Loucy (cell line): ENCODE data around the gene CD96.

Source experiments
- H2AFZ ChIP-seq: fragments of 200-600 bp; sonication (generic); 2 replicates; pipeline ENCODE4 v1.6.0; 2016; ENCODE audit warnings: antibody characterized with exemption, mild to moderate bottlenecking, low read length, moderate library complexity
- H3F3A ChIP-seq: fragments of 200-600 bp; 2 replicates; pipeline ENCODE4 v1.6.0; 2016; ENCODE audit warnings: antibody characterized with exemption, low read depth, mild to moderate bottlenecking
- H3K27me3 ChIP-seq: fragments of 200-600 bp; sonication (generic); 2 replicates; pipeline ENCODE4 v1.6.1; 2014; ENCODE audit warnings: low read length, mild to moderate bottlenecking; ENCODE audit not compliant: insufficient read depth, poor library complexity, severe bottlenecking
- H3K36me3 ChIP-seq: fragments of 200-600 bp; sonication (generic); 2 replicates; pipeline ENCODE4 v1.6.1; 2016; ENCODE audit warnings: low read length; ENCODE audit not compliant: insufficient read depth
- H3K4me1 ChIP-seq: fragments of 200-600 bp; sonication (generic); 2 replicates; pipeline ENCODE4 v1.5.1; 2014; ENCODE audit warnings: low read length, mild to moderate bottlenecking; ENCODE audit not compliant: insufficient read depth, poor library complexity, severe bottlenecking
- H3K4me2 ChIP-seq: fragments of 200-600 bp; sonication (generic); 2 replicates; pipeline ENCODE4 v1.6.0; 2014; ENCODE audit warnings: antibody characterized with exemption, low read length, low read depth, mild to moderate bottlenecking; ENCODE audit not compliant: poor library complexity, severe bottlenecking
- H3K4me3 ChIP-seq: fragments of 200-600 bp; sonication (generic); 2 replicates; pipeline ENCODE4 v1.5.1; 2014; ENCODE audit warnings: low read length, mild to moderate bottlenecking, mixed read lengths; ENCODE audit not compliant: poor library complexity, severe bottlenecking
- H3K79me2 ChIP-seq: fragments of 200-600 bp; sonication (generic); 2 replicates; pipeline ENCODE4 v1.6.1; 2014; ENCODE audit warnings: low read length; ENCODE audit not compliant: insufficient read depth
- H3K9ac ChIP-seq: fragments of 200-600 bp; sonication (generic); 2 replicates; pipeline ENCODE4 v1.6.0; 2014; ENCODE audit warnings: mild to moderate bottlenecking, low read depth, low read length, moderate library complexity; ENCODE audit not compliant: poor library complexity, severe bottlenecking
- H3K9me2 ChIP-seq: fragments of 200-600 bp; sonication (generic); replicated peaks from 2 replicates; pipeline ENCODE4 v1.6.1; 2016; ENCODE audit warnings: low read depth, low read length, mixed read lengths
- H3K9me3 ChIP-seq: fragments of 200-600 bp; sonication (generic); 2 replicates; pipeline ENCODE4 v1.6.1; 2014; ENCODE audit warnings: mild to moderate bottlenecking, antibody characterized with exemption, low read length, low read depth; ENCODE audit not compliant: insufficient read depth
- H4K20me1 ChIP-seq: fragments of 200-600 bp; sonication (generic); 2 replicates; pipeline ENCODE4 v1.6.0; 2014; ENCODE audit warnings: antibody characterized with exemption, low read length, mild to moderate bottlenecking; ENCODE audit not compliant: insufficient read depth, poor library complexity, severe bottlenecking
- CTCF ChIP-seq: fragments of 200-600 bp; sonication (generic); conservative IDR thresholded peaks from 2 replicates; pipeline ENCODE4 v1.5.1; 2014; ENCODE audit warnings: mild to moderate bottlenecking, antibody characterized with exemption, low read length
- EZH2phosphoT487 ChIP-seq: fragments of 200-600 bp; IDR thresholded peaks from 2 replicates; pipeline ENCODE4 v1.6.1; 2018; ENCODE audit warnings: antibody characterized with exemption, mild to moderate bottlenecking, moderate library complexity, borderline replicate concordance

Gene CD96

GRCh38 chr3:111681661-111682426 is 139.8 kb downstream of the CD96 start:
- Histone ChIP-seq H3K4me2 (no peak overlapping the region), H2AFZ (no peak overlapping the region), H3K79me2 (peaks cover 12% of the 10 kb centered on the region; the same call in 1 of the 2 replicates), H3K9ac (no peak overlapping the region), H4K20me1 (no peaks in the 10 kb centered on the region), H3F3A (no peaks in the 10 kb centered on the region), H3K9me2 (no peaks in the 10 kb centered on the region), H3K9me3 (no peaks in the 10 kb centered on the region), H3K36me3 (no peaks in the 10 kb centered on the region), H3K4me1 (peaks cover 33% of the 10 kb centered on the region), H3K4me3 (no peak overlapping the region), H3K27me3 (no peaks in the 10 kb centered on the region)
- TF ChIP-seq EZH2phosphoT487 (no peak), CTCF (no peak)

GRCh38 chr3:111684640-111685039 is 142.6 kb downstream of the CD96 start:
- Histone ChIP-seq H2AFZ (no peak overlapping the region), H3K36me3 (no peaks in the 10 kb centered on the region), H3F3A (no peaks in the 10 kb centered on the region), H3K9me3 (no peaks in the 10 kb centered on the region), H3K79me2 (no peaks in the 10 kb centered on the region), H3K27me3 (no peaks in the 10 kb centered on the region), H3K9ac (no peak overlapping the region), H4K20me1 (no peaks in the 10 kb centered on the region), H3K4me1 (peaks cover 14% of the 10 kb centered on the region), H3K4me3 (no peak overlapping the region), H3K4me2 (no peak overlapping the region), H3K9me2 (no peaks in the 10 kb centered on the region)
- TF ChIP-seq EZH2phosphoT487 (no peak), CTCF (no peak)

GRCh38 chr3:111688190-111688800 is 146.3 kb downstream of the CD96 start:
- Histone ChIP-seq H3K27me3 (no peaks in the 10 kb centered on the region), H3K9me2 (no peaks in the 10 kb centered on the region), H3K4me1 (peaks cover 17% of the 10 kb centered on the region), H3K79me2 (0 out of 2 replicates have a peak, but pooled peaks cover 3% of the 10 kb centered on the region), H2AFZ (no peak overlapping the region), H3K9ac (no peak overlapping the region), H3K9me3 (no peaks in the 10 kb centered on the region), H3F3A (no peaks in the 10 kb centered on the region), H4K20me1 (no peaks in the 10 kb centered on the region), H3K4me2 (no peak overlapping the region), H3K36me3 (no peaks in the 10 kb centered on the region), H3K4me3 (no peak overlapping the region)
- no peak for TF ChIP-seq CTCF
- TF ChIP-seq EZH2phosphoT487, result no peak
